HEK293 (cell line): ENCODE data around the gene GLRX.
"Not testable (repeated sequence)": the region's sequence is repeated elsewhere in the genome, so short reads cannot be mapped to it uniquely, and the experiment has no call there.

Source experiments
- CTCF ChIA-PET: fragments of 350-600 bp; formaldehyde crosslinking; extraction: SDS; loops from one replicate; lab custom pipeline; 2021; ENCODE audit warnings: antibody characterized with exemption; lab: Yijun Ruan, JAX
- POLR2A ChIA-PET: fragments of 300-600 bp; formaldehyde crosslinking; extraction: SDS; loops from one replicate; lab custom pipeline; 2020; ENCODE audit warnings: antibody characterized with exemption, inconsistent platforms; lab: Yijun Ruan, JAX
- H3K27ac ChIP-seq: fragments of 200-500 bp; sonication (Bioruptor generic); 2 replicates; pipeline ENCODE4 v1.5.1; 2014; ENCODE audit warnings: low read depth, low read length, control low read depth, inconsistent platforms; ENCODE audit errors: extremely low read depth
- H3K36me3 ChIP-seq, 2 experiments: fragments of 200-500 bp in 1 of 2; sonication (Bioruptor generic) in 1 of 2; 1 replicate in 1 of 2; 2 replicates in 1 of 2; pipeline ENCODE4 v1.5.1; 2014 to 2017; ENCODE audit warnings: inconsistent platforms in 2 of 2, low read length in 2 of 2; ENCODE audit not compliant: control insufficient read depth in 2 of 2, insufficient read depth in 1 of 2
- H3K4me1 ChIP-seq: fragments of 200-500 bp; sonication (Bioruptor generic); 2 replicates; pipeline ENCODE4 v1.5.1; 2014; ENCODE audit warnings: mild to moderate bottlenecking, low read length, inconsistent platforms; ENCODE audit not compliant: control insufficient read depth, insufficient read depth
- H3K4me3 ChIP-seq: 2 replicates; pipeline ENCODE4 v1.5.1; 2011; ENCODE audit warnings: low read depth, mild to moderate bottlenecking, control low read depth, low read length, moderate library complexity
- H3K9me3 ChIP-seq: fragments of 200-500 bp; sonication (Bioruptor generic); 2 replicates; pipeline ENCODE4 v1.5.1; 2014; ENCODE audit warnings: low read depth, low read length, inconsistent platforms; ENCODE audit not compliant: control insufficient read depth, insufficient read depth
- GFI1B ChIP-seq: fragments of 450-650 bp; formaldehyde crosslinking; IDR thresholded peaks from 2 replicates; pipeline ENCODE4 v1.5.1; 2016; ENCODE audit warnings: missing biosample characterization, missing genetic modification characterization
- GLI2 ChIP-seq: fragments of 450-650 bp; formaldehyde crosslinking; IDR thresholded peaks from 2 replicates; pipeline ENCODE4; 2017; ENCODE audit warnings: missing biosample characterization, missing genetic modification characterization, low read depth, borderline replicate concordance
- HOXD13 ChIP-seq: sonication (generic); formaldehyde crosslinking; IDR thresholded peaks from 2 replicates; pipeline ENCODE4 v1.8.0; 2022; ENCODE audit warnings: missing genetic modification reagents, borderline replicate concordance
- KLF7 ChIP-seq: fragments of 450-650 bp; formaldehyde crosslinking; IDR thresholded peaks from 2 replicates; pipeline ENCODE4 v1.5.1; 2016; ENCODE audit warnings: missing biosample characterization, missing genetic modification characterization, borderline replicate concordance
- OSR2 ChIP-seq: fragments of 450-650 bp; formaldehyde crosslinking; IDR thresholded peaks from 2 replicates; pipeline ENCODE4 v1.5.1; 2016; ENCODE audit warnings: missing biosample characterization, missing genetic modification characterization
- SCRT2 ChIP-seq: fragments of 450-650 bp; formaldehyde crosslinking; IDR thresholded peaks from 2 replicates; pipeline ENCODE4 v1.5.1; 2016; ENCODE audit warnings: missing biosample characterization, missing genetic modification characterization
- TRIM28 ChIP-seq: IDR thresholded peaks from 2 replicates; pipeline ENCODE4 v1.6.1; 2011; ENCODE audit warnings: low read length, control low read depth, borderline replicate concordance
- YY1 ChIP-seq: fragments of 450-650 bp; formaldehyde crosslinking; IDR thresholded peaks from 2 replicates; pipeline ENCODE4 v1.5.1; 2018; ENCODE audit warnings: missing biosample characterization, missing genetic modification characterization
- ZFHX2 ChIP-seq: fragments of 450-650 bp; formaldehyde crosslinking; conservative IDR thresholded peaks from 2 replicates; pipeline ENCODE4 v1.5.1; 2016; ENCODE audit warnings: missing biosample characterization, missing genetic modification characterization
- ZFP41 ChIP-seq: fragments of 450-650 bp; formaldehyde crosslinking; IDR thresholded peaks from 2 replicates; pipeline ENCODE4 v1.5.1; 2016; ENCODE audit warnings: missing biosample characterization, missing genetic modification characterization, borderline replicate concordance
- ZFP69B ChIP-seq: fragments of 450-650 bp; formaldehyde crosslinking; IDR thresholded peaks from 2 replicates; pipeline ENCODE4 v1.5.1; 2016; ENCODE audit warnings: missing biosample characterization, missing genetic modification characterization
- ZNF10 ChIP-seq: fragments of 450-650 bp; formaldehyde crosslinking; IDR thresholded peaks from 2 replicates; pipeline ENCODE4 v1.5.1; 2017; ENCODE audit warnings: missing biosample characterization, missing genetic modification characterization
- ZNF112 ChIP-seq: fragments of 450-650 bp; formaldehyde crosslinking; IDR thresholded peaks from 2 replicates; pipeline ENCODE4 v1.5.0; 2017; ENCODE audit warnings: missing biosample characterization, missing genetic modification characterization
- ZNF140 ChIP-seq: fragments of 450-650 bp; formaldehyde crosslinking; IDR thresholded peaks from 2 replicates; pipeline ENCODE4 v1.5.1; 2016; ENCODE audit warnings: missing biosample characterization, missing genetic modification characterization
- ZNF174 ChIP-seq: fragments of 450-650 bp; formaldehyde crosslinking; IDR thresholded peaks from 2 replicates; pipeline ENCODE4 v1.5.0; 2017; ENCODE audit warnings: missing biosample characterization, mild to moderate bottlenecking, missing genetic modification characterization
- ZNF23 ChIP-seq: fragments of 450-650 bp; formaldehyde crosslinking; IDR thresholded peaks from 2 replicates; pipeline ENCODE4 v1.5.1; 2016; ENCODE audit warnings: missing biosample characterization, missing genetic modification characterization, borderline replicate concordance
- ZNF266 ChIP-seq: fragments of 450-650 bp; formaldehyde crosslinking; IDR thresholded peaks from 2 replicates; pipeline ENCODE4 v1.5.1; 2016; ENCODE audit warnings: missing biosample characterization, missing genetic modification characterization, low read depth
- ZNF302 ChIP-seq: fragments of 450-650 bp; formaldehyde crosslinking; IDR thresholded peaks from 2 replicates; pipeline ENCODE4 v1.5.1; 2016; ENCODE audit warnings: missing biosample characterization, missing genetic modification characterization, low read depth
- ZNF335 ChIP-seq: fragments of 450-650 bp; formaldehyde crosslinking; conservative IDR thresholded peaks from 2 replicates; pipeline ENCODE4 v1.5.1; 2016; ENCODE audit warnings: missing biosample characterization, missing genetic modification characterization
- ZNF341 ChIP-seq: fragments of 450-650 bp; formaldehyde crosslinking; IDR thresholded peaks from 2 replicates; pipeline ENCODE4; 2016; ENCODE audit warnings: low read depth, missing biosample characterization, missing genetic modification characterization
- ZNF423 ChIP-seq: fragments of 450-650 bp; formaldehyde crosslinking; IDR thresholded peaks from 2 replicates; pipeline ENCODE4 v1.5.1; 2016; ENCODE audit warnings: missing biosample characterization, missing genetic modification characterization
- ZNF426 ChIP-seq: fragments of 450-650 bp; formaldehyde crosslinking; IDR thresholded peaks from 2 replicates; pipeline ENCODE4 v1.5.1; 2017; ENCODE audit warnings: missing biosample characterization, missing genetic modification characterization, mild to moderate bottlenecking, inconsistent platforms, moderate library complexity
- ZNF530 ChIP-seq: fragments of 450-650 bp; formaldehyde crosslinking; IDR thresholded peaks from 2 replicates; pipeline ENCODE4 v1.5.1; 2016; ENCODE audit warnings: low read depth, missing biosample characterization, missing genetic modification characterization
- ZNF544 ChIP-seq: fragments of 450-650 bp; formaldehyde crosslinking; IDR thresholded peaks from 2 replicates; pipeline ENCODE4 v1.5.0; 2017; ENCODE audit warnings: missing biosample characterization, missing genetic modification characterization
- ZNF610 ChIP-seq: fragments of 450-650 bp; formaldehyde crosslinking; IDR thresholded peaks from 2 replicates; pipeline ENCODE4 v1.5.1; 2016; ENCODE audit warnings: missing biosample characterization, missing genetic modification characterization, borderline replicate concordance
- ZNF677 ChIP-seq: fragments of 450-650 bp; IDR thresholded peaks from 2 replicates; pipeline ENCODE4 v1.5.0; 2018; ENCODE audit warnings: missing biosample characterization, mild to moderate bottlenecking, missing genetic modification characterization, moderate library complexity
- ZNF777 ChIP-seq: fragments of 450-650 bp; formaldehyde crosslinking; IDR thresholded peaks from 2 replicates; pipeline ENCODE4 v1.5.1; 2017; ENCODE audit warnings: missing biosample characterization, missing genetic modification characterization, borderline replicate concordance
- TF ChIP-seq, protein P1 (sequence below): fragments of 450-650 bp; formaldehyde crosslinking; IDR thresholded peaks from 2 replicates; pipeline ENCODE4 v1.5.1; 2016; ENCODE audit warnings: missing biosample characterization, missing genetic modification characterization, borderline replicate concordance

GLRX gene

GRCh38 chr5:95851141-95851540 lies 28.6 kb upstream of the GLRX start:
- CTCF ChIA-PET = interaction anchor here (0.6 to 6.5 kb wide), 2 partner anchors 65 to 69 kb away, joined by 3 to 86 read pairs; no protein-coding TSS in a partner anchor
- POLR2A ChIA-PET, H3K4me1 ChIP-seq, H3K4me3 ChIP-seq, H3K9me3 ChIP-seq, H3K36me3 ChIP-seq, H3K27ac ChIP-seq: not testable (repeated sequence)

- CTCF ChIA-PET = interaction anchor here (0.6 to 6.5 kb wide), 6 partner anchors 9 to 347 kb away, joined by 3 to 86 read pairs (median 3); partner anchors contain the start of gene RFESD
- POLR2A ChIA-PET = no interaction called here
- H3K4me1 ChIP-seq = no peaks in the 10 kb centered on the region
- no peaks in the 10 kb centered on the region for H3K36me3 ChIP-seq
- no peak overlapping the region for H3K27ac ChIP-seq
- no peaks in the 10 kb centered on the region for H3K9me3 ChIP-seq
- H3K4me3 ChIP-seq = no peak overlapping the region
- no peak for TF ChIP-seq ZNF140
- TF ChIP-seq, protein P1, sequence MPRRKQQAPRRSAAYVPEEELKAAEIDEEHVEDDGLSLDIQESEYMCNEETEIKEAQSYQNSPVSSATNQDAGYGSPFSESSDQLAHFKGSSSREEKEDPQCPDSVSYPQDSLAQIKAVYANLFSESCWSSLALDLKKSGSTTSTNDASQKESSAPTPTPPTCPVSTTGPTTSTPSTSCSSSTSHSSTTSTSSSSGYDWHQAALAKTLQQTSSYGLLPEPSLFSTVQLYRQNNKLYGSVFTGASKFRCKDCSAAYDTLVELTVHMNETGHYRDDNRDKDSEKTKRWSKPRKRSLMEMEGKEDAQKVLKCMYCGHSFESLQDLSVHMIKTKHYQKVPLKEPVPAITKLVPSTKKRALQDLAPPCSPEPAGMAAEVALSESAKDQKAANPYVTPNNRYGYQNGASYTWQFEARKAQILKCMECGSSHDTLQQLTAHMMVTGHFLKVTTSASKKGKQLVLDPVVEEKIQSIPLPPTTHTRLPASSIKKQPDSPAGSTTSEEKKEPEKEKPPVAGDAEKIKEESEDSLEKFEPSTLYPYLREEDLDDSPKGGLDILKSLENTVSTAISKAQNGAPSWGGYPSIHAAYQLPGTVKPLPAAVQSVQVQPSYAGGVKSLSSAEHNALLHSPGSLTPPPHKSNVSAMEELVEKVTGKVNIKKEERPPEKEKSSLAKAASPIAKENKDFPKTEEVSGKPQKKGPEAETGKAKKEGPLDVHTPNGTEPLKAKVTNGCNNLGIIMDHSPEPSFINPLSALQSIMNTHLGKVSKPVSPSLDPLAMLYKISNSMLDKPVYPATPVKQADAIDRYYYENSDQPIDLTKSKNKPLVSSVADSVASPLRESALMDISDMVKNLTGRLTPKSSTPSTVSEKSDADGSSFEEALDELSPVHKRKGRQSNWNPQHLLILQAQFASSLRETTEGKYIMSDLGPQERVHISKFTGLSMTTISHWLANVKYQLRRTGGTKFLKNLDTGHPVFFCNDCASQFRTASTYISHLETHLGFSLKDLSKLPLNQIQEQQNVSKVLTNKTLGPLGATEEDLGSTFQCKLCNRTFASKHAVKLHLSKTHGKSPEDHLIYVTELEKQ (tag by site-specific recombination) = no peak
- TF ChIP-seq ZNF266 (tag by site-specific recombination) = no peak
- TF ChIP-seq GLI2 (tag by site-specific recombination) = no peak
- no peak for TF ChIP-seq ZFHX2 (tag by site-specific recombination)
- no peak for TF ChIP-seq ZNF302
- TF ChIP-seq ZNF10 (tag by site-specific recombination) = no peak
- TF ChIP-seq ZNF335 (tag by site-specific recombination) = no peak
- TF ChIP-seq KLF7 = no peak
- no peak for TF ChIP-seq ZNF341
Observed at GRCh38 chr5:95850391-95850894, 27.9 kb upstream of the GLRX start.

GRCh38 chr5:95848701-95849100 lies 26.2 kb upstream of the GLRX start:
- no peak overlapping the region for H3K4me3 ChIP-seq
- H3K27ac ChIP-seq = no peak overlapping the region
- H3K36me3 ChIP-seq = no peaks in the 10 kb centered on the region
- ChIA-PET CTCF (interaction anchor here (0.6 to 6.5 kb wide), 10 partner anchors 11 to 609 kb away, joined by 3 to 86 read pairs (median 5); partner anchors contain the start of genes GLRX and RFESD), POLR2A (no interaction called here)
- H3K4me1 ChIP-seq = no peaks in the 10 kb centered on the region
- TF ChIP-seq ZNF677 (tag by site-specific recombination) (no peak), ZFP69B (tag by site-specific recombination) (no peak), ZNF23 (tag by site-specific recombination) (no peak), YY1 (tag by site-specific recombination) (no peak), ZFP41 (tag by site-specific recombination) (no peak), ZNF174 (tag by site-specific recombination) (no peak)
- no peaks in the 10 kb centered on the region for H3K9me3 ChIP-seq

GRCh38 chr5:95847261-95847592 lies 24.7 kb upstream of the GLRX start:
- Histone ChIP-seq H3K27ac (no peak overlapping the region), H3K9me3 (no peaks in the 10 kb centered on the region), H3K4me1 (no peaks in the 10 kb centered on the region), H3K4me3 (no peak overlapping the region), H3K36me3 (no peaks in the 10 kb centered on the region)
- ChIA-PET POLR2A (interaction anchor here (1.0 kb wide), 1 partner anchor 200 kb away, joined by 3 read pairs; the partner anchor contains the start of gene RFESD), CTCF (interaction anchor here (0.5 to 6.5 kb wide), 18 partner anchors 9 to 854 kb away, joined by 3 to 86 read pairs (median 5); partner anchors contain the start of genes GLRX and RFESD)
- TF ChIP-seq ZNF112 (tag by site-specific recombination) (no peak), HOXD13 (CRISPR knock-in tag) (no peak), ZNF341 (no peak), ZNF302 (no peak), OSR2 (tag by site-specific recombination) (no peak), ZNF544 (tag by site-specific recombination) (no peak), TRIM28 (no peak), ZNF426 (no peak), ZNF610 (tag by site-specific recombination) (no peak), SCRT2 (tag by site-specific recombination) (no peak), ZNF777 (no peak), GFI1B (no peak), ZNF530 (tag by site-specific recombination) (no peak), ZNF423 (no peak)
